Thymus (tissue), 11 donors: ENCODE data around the gene PRKN. TPM values are rescaled to one million over a fixed set of nuclear protein-coding genes. Genes with fewer than 3 reads are reported as not detected.

Experiments
- DNase-seq, 9 donors: peaks; one replicate each; pipeline ENCODE4 v3.0.0-alpha.2; 2013; ENCODE audit warnings: low spot score in 9 of 9, low read depth in 6 of 9, missing footprints in 1 of 9
- H3K27ac ChIP-seq, 2 donors: one replicate each; pipeline ENCODE4 v1.5.1; 2013; ENCODE audit warnings: control low read depth in 1 of 2, low read depth in 1 of 2, low read length in 1 of 2, mild to moderate bottlenecking in 1 of 2, moderate library complexity in 1 of 2
- H3K27me3 ChIP-seq, 2 donors: one replicate each; pipeline ENCODE4 v1.5.1; 2013; ENCODE audit warnings: low read length in 1 of 2; ENCODE audit not compliant: control insufficient read depth in 2 of 2, insufficient read depth in 1 of 2
- H3K36me3 ChIP-seq, 2 donors: one replicate each; pipeline ENCODE4 v1.5.1; 2013; ENCODE audit warnings: low read length in 1 of 2, mild to moderate bottlenecking in 1 of 2, moderate library complexity in 1 of 2; ENCODE audit not compliant: control insufficient read depth in 2 of 2, insufficient read depth in 2 of 2
- H3K4me1 ChIP-seq, 2 donors: one replicate each; pipeline ENCODE4 v1.5.1; 2013; ENCODE audit warnings: low read length in 2 of 2; ENCODE audit not compliant: control insufficient read depth in 2 of 2, insufficient read depth in 2 of 2
- H3K4me3 ChIP-seq, 2 donors: one replicate each; pipeline ENCODE4 v1.5.1; 2013; ENCODE audit warnings: low read length in 2 of 2, control low read depth in 1 of 2, mild to moderate bottlenecking in 1 of 2
- H3K9me3 ChIP-seq, 2 donors: one replicate each; pipeline ENCODE4 v1.5.1; 2013; ENCODE audit warnings: low read length in 1 of 2, mild to moderate bottlenecking in 1 of 2; ENCODE audit not compliant: control insufficient read depth in 2 of 2, insufficient read depth in 1 of 2
- WGBS: extraction: QIAGEN DNeasy Blood & Tissue Kit; methylation state at CpG from one replicate; pipeline ENCODE4 v1.1.7; 2013; 5-methylcytosine and 5-hydroxymethylcytosine counted together
- polyA plus RNA-seq: library from polyadenylated mRNA; stranded (reverse); fragments of 200-250 nt; gene quantifications from one replicate; pipeline ENCODE4 v1.2.3, GENCODE V29; 2013
- total RNA-seq: library from RNA; stranded (reverse); fragments of 120-200 nt; gene quantifications from one replicate; pipeline ENCODE4 v1.2.4, GENCODE V29; 2013
- donor health status: healthy.

PRKN gene
- total and polyA plus RNA-seq, 2 donors = 0.48 to 0.71 TPM

- Histone ChIP-seq H3K4me3 (no peak overlapping the region), H3K27me3 (no peaks in the 10 kb centered on the region), H3K27ac (no peak overlapping the region), H3K4me1 (no peaks in the 10 kb centered on the region), H3K9me3 (no peaks in the 10 kb centered on the region), H3K36me3 (no peaks in the 10 kb centered on the region)
- DNase-seq = no peak
- 91% methylated on average over 4 of the region's 4 CpGs for WGBS
Observed at GRCh38 chr6:162313922-162314660, 413.5 kb downstream of the PRKN start.

- H3K27me3 ChIP-seq = no peaks in the 10 kb centered on the region
- WGBS = 84% methylated on average over 5 of the region's 5 CpGs
- H3K4me1 ChIP-seq = no peaks in the 10 kb centered on the region
- H3K9me3 ChIP-seq = no peaks in the 10 kb centered on the region
- no peaks in the 10 kb centered on the region for H3K36me3 ChIP-seq
- no peak overlapping the region for H3K4me3 ChIP-seq
- DNase-seq = no peak
- no peak overlapping the region for H3K27ac ChIP-seq
Observed at GRCh38 chr6:162307865-162308264, 419.7 kb downstream of the PRKN start.

GRCh38 chr6:162306616-162307015 is 420.9 kb downstream of the PRKN start:
- H3K4me1 ChIP-seq = no peaks in the 10 kb centered on the region
- no peaks in the 10 kb centered on the region for H3K9me3 ChIP-seq
- DNase-seq = no peak
- WGBS = 92% methylated on average over 7 of the region's 7 CpGs
- no peaks in the 10 kb centered on the region for H3K27me3 ChIP-seq
- no peaks in the 10 kb centered on the region for H3K36me3 ChIP-seq
- H3K27ac ChIP-seq = no peak overlapping the region
- H3K4me3 ChIP-seq = no peak overlapping the region

GRCh38 chr6:162301128-162301527 is 426.4 kb downstream of the PRKN start:
- Histone ChIP-seq H3K4me3 (no peak overlapping the region), H3K36me3 (no peaks in the 10 kb centered on the region), H3K27ac (no peak overlapping the region), H3K9me3 (no peaks in the 10 kb centered on the region), H3K4me1 (no peaks in the 10 kb centered on the region), H3K27me3 (no peaks in the 10 kb centered on the region)
- 92% methylated on average over 6 of the region's 6 CpGs for WGBS
- DNase-seq = no peak

GRCh38 chr6:162294029-162294428 is 433.5 kb downstream of the PRKN start:
- 25% methylated on average over 4 of the region's 4 CpGs for WGBS
- Histone ChIP-seq H3K36me3 (no peaks in the 10 kb centered on the region), H3K27ac (no peak overlapping the region), H3K4me3 (no peak overlapping the region), H3K9me3 (no peaks in the 10 kb centered on the region), H3K4me1 (no peaks in the 10 kb centered on the region), H3K27me3 (no peaks in the 10 kb centered on the region)
- no peak for DNase-seq

GRCh38 chr6:162292915-162293314 is 434.7 kb downstream of the PRKN start:
- no peak for DNase-seq
- Histone ChIP-seq H3K27ac (no peak overlapping the region), H3K4me1 (no peaks in the 10 kb centered on the region), H3K4me3 (no peak overlapping the region), H3K9me3 (no peaks in the 10 kb centered on the region), H3K36me3 (no peaks in the 10 kb centered on the region), H3K27me3 (no peaks in the 10 kb centered on the region)
- WGBS = 70% methylated on average over 2 of the region's 2 CpGs

GRCh38 chr6:162290846-162291465 is 436.6 kb downstream of the PRKN start:
- DNase-seq = no peak
- Histone ChIP-seq H3K27me3 (no peaks in the 10 kb centered on the region), H3K9me3 (no peaks in the 10 kb centered on the region), H3K27ac (no peak overlapping the region), H3K36me3 (no peaks in the 10 kb centered on the region), H3K4me3 (no peak overlapping the region), H3K4me1 (no peaks in the 10 kb centered on the region)
- WGBS = 94% methylated on average over 6 of the region's 6 CpGs

- no peaks in the 10 kb centered on the region for H3K27me3 ChIP-seq
- WGBS = 92% methylated on average over 4 of the region's 4 CpGs
Observed at GRCh38 chr6:162289972-162290371, 437.6 kb downstream of the PRKN start.

GRCh38 chr6:162273986-162274385 is 453.6 kb downstream of the PRKN start:
- no peak for DNase-seq
- H3K27ac ChIP-seq = no peak overlapping the region
- no peaks in the 10 kb centered on the region for H3K36me3 ChIP-seq
- no peaks in the 10 kb centered on the region for H3K27me3 ChIP-seq
- WGBS = 94% methylated on average over 2 of the region's 2 CpGs
- H3K4me1 ChIP-seq = no peaks in the 10 kb centered on the region
- no peaks in the 10 kb centered on the region for H3K9me3 ChIP-seq
- no peak overlapping the region for H3K4me3 ChIP-seq

More at GRCh38 chr6:162289972-162290371, 437.6 kb downstream of the PRKN start:
- no peaks in the 10 kb centered on the region for H3K4me1 ChIP-seq
- H3K4me3 ChIP-seq = no peak overlapping the region
- no peaks in the 10 kb centered on the region for H3K36me3 ChIP-seq
- H3K27ac ChIP-seq = no peak overlapping the region
- no peak for DNase-seq
- no peaks in the 10 kb centered on the region for H3K9me3 ChIP-seq
